ENCODE data around the gene ADAMTSL2.

ADAMTSL2 gene

DNA sequence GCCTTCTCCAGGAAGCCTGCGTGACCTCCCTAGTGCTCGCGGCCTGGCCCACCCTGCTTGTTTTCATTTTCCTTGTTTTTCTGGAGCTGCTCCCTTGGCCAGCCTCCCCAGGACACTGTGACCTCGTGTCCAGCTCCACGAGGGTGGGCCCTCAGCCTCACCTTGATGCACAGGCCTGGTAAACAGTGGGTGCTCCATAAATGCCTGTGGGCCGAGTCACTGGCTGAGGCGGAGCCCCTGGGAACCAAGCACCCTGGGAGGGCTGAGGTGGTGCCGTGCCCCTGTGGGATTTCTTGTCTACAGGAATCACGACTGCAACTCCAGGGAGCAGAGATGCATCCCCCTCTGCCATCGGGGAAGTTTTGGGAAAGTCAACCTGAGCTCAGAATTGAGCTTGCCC lies 57.5 kb downstream of the ADAMTSL2 start:
- DNase-seq: no peak

DNA sequence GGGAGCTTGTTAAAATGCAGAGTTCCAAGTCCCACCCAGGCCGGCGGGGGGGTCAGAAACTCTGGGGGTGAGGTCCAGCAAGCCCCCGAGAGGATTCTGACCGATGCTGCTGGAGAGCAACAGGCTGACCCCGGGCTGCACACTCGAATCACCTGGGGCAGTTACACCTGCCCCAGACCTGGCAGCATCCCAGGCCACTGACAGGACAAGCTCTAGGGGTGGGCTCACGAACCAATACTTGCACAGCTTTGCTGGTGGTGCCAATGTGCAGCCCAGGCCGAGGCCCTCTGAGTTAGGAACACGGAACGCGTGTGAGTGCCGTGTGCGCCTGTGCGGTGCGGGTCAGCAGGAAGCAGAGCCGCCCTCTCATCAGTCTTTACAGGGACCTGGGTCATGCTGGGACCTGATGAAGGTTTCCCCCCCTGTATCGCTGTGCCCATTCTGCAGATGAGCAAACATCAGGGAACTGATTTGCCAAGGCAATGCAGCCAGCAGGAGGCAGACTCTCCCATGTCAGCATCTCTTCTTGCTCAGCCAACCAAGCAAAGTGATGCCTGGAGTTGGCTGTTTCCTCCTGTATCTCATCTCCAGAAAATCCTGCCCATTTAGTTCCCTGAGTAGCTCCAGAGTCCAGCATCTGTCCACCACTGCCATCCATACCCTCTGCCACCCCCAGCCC lies 58.4 kb downstream of the ADAMTSL2 start:
- no peak for DNase-seq

DNA sequence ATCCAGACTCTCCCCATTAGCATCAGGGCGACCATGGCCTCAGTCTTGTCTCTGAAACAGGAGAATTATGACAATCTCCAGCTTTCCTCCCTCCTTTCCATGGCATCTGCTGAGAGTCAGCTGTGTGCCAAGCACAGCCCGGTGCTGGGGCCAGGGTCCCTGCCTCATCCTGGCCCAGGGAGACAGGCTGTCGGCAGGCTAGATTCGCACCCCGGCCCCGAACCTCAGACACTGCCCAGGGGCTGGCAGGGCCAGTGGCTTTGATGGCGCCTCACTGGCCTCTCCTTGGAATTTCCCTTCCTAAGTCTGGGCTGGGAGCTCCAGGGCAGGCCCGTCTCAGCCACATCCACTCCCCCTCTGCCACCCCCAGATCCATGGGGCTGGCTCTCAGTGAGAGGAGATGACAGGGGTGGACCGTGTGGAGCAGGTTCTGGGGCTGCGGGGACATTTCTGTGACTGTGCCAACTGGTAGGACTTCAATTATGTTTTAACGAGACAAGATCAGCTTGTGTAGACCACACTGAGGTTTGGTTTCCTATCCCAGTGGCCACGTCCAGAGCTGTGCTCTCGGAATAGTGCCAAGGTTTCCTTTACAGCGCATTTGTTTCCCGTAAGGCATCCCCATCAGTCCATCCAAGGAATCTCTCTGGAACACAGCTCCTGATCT lies 59.2 kb downstream of the ADAMTSL2 start:
- DNase-seq: no peak

DNA sequence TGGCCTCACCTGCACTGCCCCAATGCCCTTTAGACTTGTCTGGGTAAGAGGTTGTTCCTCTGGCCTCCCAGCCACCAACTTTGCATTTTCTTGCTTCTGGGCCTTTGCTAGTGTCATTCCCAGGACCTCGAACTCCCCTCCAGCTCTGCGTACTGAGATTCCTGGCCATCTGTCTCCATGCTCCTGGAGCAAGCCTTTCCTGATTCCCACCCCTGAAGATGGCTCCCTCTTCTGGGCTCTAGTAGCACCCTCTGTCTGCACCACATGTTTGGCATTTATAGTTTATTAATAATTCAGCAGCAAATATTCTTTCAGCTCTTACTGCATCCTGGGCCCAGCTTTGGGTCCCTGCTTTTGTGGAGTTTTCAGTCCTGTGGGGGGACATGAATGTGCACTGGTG lies 59.8 kb downstream of the ADAMTSL2 start:
- DNase-seq: no peak

DNA sequence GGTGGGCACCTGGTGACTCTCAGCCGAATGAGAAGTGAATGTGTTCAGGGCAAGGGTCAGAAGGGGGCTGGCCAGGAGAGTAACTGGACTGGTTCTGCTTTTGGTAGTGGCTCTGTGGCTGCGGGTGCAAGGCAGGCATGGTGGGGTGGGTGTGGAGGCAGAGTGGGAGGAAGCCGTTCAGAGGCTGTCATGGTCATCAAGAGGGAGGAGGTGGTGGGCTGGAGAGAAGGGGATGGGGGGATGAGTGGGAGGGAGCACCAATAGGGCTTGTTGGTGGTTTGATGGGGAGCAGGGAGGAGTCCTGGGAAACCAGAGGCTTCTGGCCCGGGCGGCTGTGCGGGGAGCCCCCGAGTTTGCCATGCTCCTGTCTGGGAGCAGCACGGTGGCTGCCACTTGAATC lies 61.4 kb downstream of the ADAMTSL2 start:
- no peak for DNase-seq

DNA sequence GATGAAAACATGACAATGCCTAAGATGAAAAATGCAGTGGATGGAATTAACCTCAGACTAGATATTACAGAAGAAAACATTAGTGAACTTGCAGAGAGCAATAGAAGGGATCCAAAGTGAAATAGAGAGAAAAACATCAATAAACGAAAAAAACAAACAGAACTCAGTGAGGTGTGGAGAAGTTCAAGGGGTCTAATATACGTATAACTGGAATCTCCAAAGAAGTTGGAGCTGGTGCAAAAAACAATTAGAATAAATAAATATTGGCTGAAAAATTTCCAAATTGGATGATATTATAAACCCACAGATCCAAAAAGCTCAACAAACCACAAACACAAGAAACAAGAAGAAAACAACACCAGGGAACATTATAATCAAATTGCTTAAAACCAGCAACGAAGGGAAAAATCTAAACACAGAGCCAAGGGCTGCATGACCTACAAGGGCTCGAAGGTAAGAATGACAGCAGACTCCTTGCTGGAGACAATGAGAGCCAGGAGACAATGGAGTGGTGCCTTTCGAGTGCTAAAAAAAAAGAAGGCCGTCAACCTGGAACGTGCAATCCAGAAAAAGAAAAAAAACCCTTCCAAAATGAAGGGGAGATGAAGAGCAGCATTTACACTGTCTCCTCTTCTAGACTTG lies 62.9 kb downstream of the ADAMTSL2 start:
- no peak for DNase-seq

DNA sequence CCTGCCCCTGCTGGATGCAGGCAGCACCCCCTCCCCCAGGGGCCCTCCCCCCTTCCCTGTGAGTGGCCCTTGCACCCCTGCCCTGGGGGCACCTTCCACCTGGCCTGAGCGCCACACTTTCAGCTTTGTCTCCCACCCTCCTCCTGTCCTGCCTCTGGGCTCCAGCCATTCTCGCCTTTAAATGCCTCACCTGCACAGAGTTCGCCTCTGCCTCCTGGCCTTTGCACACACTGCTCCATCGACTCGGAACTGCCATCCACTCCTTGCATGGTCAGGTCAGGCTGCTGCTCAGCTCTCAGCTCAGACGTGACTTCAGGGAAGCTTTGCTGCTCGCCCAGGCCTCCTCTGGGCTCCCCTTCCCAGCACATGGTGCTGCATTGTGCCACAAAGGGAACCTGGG lies 64.5 kb downstream of the ADAMTSL2 start:
- no peak for DNase-seq

DNA sequence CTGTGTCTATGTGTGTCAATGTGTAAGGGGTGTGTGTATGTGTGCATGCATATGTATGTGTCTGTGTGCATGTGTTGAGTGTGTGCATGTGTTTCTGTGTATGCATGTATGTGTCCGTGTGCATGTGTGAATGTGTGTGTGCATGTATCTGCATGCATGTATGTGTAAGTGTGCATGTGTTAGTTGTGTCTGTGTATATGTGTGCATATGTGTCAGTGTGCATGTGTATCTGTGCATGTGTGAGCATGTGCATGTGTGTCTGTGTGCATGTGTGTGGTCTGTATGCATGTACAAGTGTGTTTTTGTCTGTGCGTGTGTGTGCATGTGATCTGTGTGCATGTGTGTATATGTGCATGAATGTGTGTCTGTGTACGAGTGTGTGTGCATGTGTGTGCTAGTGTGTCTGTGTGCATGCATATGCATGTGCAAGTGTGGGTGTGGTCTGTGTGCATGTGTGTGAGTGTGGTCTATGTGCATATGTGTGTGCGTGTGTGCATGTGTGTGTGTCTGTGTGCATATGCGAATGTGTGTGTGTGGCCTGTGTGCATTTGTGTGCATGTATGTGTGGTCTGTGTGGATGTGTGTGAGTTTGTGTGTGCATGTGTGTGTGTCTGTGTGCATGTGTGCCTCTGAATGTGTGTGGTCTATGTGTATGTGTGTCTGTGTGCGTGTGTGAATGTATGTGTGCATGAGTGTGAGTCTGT lies 65.1 kb downstream of the ADAMTSL2 start:
- DNase-seq: no peak

DNA sequence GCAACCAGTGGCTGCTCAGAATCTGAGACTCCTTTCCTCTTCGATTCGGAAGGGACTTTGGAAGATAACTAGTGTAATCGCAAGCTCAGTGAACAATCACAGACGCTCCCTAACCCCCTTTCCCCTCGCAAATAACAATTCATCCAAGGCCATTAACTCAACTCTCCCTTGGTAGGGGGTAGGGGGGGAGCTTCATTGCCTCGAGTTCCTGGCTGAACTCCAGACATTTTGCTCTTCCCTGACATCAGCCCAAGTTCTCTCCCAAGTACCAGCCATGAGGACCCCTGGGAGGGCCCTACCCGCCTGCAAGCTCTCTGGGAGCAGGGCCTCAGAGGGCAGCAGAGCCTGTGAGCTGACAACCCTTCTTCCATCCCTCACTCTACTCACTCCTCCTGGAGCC lies 66.2 kb downstream of the ADAMTSL2 start:
- no peak for DNase-seq

DNA sequence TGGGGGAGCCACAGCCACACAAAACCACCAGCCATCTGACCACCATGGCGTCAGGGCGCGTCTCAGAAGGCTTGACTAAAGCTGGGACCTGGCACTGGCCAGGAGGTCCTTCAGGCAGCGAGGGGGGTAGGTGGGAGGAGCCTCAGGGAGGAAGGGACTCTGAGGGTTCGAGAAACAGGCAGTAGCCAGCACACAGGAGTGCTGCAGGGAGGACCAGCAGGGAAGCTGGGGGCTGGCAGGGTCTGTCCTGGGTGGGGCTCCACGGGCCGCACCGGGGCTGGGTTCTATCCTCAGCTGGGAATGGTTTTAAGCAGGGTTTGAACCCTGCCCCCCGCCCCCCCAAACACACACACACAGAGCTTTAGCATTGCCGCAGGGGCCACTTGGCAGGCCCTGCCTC lies 67.2 kb downstream of the ADAMTSL2 start:
- no peak for DNase-seq

DNA sequence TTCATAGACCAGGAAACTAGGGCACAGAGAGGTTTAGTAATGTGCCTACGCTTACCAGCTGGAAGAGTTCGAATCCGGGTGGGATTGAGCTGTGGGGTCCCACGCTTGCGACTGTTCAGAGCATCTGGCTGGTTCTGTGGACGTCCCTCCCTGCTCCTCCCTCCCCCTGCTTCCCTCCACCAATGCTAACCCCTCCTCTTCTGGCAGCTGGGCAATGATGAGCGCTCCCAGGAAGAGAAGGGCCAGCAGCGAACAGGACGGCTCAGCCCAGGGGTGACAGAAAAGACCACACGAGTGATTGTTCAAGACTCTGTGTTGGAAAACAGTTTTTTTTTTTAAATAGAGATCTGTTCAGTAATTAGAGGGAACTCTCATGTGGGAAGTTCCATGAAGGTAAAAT lies 67.8 kb downstream of the ADAMTSL2 start:
- DNase-seq: no peak

DNA sequence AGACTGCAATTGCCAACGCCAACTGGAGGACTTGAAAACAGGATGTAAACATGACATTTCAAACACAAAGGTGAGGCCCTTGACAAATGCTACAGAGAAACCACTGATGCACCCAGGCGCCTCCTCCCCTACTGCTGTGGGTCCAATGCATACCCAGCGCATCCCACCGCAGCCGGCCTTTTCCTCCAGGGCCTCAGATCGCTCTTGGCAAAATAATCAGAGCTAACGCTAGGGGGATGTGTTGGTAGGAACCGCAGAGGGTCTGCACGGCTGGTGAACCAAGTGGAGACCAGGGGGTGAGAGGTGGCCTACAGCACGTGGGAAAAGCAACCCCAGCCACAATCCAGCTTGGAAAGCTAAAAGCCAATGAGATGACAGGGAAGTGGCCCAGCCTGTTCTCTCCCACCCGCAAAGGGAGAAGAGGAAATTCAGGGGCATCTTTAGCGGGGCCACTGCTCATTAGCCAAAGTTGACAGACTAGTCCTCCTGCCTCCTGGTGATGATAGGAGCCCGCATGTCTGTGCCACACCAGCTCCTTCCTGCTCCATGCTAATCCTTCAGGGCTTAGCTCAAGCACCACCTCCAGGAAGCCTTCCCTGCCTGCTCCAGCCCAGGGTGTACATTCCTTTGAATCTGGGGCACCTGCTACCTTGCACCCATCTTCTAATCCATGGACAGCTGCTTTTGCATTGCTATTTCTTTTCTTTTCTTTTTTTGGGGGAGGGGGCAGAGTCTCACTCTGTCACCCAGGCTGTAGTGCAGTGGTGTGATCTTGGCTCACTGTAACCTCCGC lies 68.8 kb downstream of the ADAMTSL2 start:
- no peak for DNase-seq

DNA sequence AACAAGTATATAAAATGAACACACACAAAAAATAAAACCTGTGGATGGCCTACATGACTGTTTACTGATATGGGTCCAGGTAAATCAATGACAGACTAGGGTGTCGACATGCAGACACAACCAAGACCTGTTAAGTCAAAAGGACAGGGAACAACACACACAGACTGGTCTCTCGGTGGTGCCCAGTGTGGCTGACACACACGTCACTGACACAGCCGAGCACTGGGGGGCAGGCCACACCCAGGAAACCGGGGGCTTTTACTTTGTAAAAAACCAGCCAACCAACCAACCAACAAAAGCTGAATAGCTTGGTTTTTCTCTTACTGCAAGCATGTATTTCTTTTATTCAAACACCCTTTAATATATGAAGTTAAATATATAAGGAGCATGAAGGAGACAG lies 69.7 kb downstream of the ADAMTSL2 start:
- DNase-seq: no peak

DNA sequence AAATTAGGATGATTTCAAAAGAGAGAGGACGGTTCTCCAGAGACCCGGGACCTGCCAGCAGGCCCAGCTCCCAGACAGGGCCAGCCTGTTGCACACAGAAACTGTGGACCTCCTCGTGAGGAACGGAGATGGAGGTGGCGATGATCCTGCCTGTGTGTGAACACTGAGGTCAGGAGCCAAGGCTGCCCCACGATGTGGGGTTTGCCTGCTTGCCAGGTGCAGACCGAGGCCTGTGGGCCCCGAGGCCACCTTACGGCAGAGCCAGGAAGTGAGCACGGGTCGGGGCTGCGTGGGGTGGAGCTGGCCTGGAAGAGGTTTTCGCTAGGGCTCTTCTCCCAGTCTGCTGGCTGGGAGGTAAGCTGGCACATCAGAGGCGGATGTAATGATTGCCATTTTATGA lies 70.4 kb downstream of the ADAMTSL2 start:
- no peak for DNase-seq

DNA sequence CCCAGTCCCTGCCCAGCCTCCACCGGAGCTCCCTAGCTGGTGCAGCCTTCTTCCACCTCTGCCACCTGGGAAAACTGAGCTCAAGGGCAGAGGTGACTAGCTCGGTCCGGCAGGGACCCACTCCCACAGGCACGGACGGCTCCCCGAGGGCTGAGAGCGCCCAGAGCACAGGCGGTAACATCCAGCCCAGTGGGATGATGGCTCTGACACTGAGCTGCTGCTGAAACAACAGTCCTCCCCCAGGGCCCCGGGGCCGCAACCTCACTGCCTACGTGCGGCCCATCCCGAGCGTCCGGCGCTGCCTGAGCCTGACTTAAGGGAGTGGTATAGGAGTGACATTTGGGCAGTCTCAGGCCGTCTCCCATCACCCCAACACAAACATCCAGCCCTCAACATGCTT lies 70.9 kb downstream of the ADAMTSL2 start:
- no peak for DNase-seq

DNA sequence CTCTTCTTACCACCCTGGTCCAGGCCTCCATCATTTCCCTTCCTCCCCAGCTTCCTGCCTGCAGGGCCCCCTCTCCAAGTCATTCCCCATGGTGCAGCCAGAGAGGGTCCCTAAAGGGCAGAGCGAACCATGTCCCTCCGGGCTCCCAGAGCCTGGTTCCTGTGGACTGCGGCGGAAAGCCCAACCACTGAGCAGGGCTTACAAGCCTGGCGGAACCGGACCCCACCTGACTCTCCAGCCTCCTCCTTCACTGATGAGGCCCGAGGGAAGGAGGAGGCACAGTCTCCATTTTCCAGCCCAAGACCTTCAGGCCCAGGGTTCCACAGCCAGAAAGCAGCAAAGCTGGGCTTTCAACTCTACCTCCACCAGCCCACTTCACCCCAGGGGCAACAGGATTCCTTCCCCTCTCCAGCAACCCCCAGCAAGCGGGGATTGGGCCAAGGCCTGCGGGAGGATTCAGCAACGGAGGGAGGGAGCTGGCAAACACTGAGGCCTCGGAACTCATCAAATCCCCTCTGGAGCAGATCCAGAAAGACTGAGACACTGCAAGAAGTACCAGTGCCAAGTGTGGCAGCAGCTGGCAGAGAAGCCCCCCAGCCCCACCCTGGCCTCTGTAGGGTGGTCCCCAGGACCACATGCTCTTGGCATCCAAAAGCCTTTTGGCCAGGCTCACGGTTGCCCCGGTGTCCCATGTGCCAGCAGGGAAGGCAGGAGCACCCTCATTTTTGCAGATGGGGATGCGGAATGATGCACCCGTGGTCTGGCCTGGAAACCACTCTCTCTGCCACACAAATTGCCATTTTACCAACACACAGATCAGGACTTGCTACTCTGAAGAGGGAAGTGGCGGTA lies 71.6 kb downstream of the ADAMTSL2 start:
- DNase-seq: no peak

DNA sequence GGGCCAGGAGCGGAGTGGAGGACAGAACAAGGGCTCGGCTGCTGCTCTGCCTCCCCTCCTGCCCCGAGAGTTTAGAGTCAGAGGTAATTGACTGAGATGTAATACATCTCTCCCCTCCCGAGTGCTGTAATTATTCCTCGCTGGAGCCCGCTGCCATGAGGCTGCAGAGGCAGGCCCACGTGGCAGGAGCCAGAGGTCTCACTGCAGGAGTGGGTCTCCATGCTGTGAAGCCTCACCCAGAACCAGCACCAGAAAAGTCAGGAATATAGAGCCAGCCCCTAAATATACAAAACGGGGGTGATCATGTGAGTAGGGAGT lies 72.2 kb downstream of the ADAMTSL2 start:
- DNase-seq: no peak

DNA sequence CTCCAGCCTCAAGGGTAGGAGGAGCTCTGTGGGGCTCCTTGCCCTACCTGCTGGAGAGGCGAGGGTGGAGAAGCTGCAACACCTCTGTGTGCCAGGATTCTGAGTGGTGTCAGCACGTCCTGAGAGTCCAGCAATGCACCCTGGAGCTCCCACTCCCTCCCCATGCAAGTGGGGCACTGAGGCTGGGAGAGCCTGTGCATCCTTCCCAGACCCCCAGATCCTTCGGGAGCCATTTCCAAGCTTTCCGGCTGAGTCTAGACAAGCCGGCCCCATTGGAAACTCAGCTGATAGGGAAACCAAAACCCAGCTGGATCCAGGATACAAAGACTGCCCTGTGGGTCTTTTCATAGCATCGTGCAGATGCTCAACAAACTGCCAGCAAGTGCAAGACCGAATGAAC lies 72.9 kb downstream of the ADAMTSL2 start:
- no peak for DNase-seq

DNA sequence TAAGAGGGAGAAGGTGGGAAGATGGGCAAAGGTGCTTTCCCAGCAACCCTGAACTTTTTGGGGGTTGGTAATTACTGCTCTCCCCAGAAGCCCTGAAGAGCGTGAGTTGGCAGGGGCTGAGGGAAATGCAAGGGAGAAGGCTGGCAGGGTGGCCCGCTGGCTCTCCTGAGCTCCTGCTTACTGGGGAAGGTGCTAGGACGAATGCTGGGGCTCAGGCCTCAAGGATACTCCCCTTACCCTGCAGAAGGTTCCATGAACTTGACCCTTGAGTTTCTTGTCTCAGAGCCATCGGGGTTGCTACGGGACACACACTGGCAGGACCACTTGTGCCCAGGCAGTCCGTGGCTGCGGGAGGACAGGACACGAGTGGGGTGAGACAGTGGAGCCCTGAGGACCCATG lies 73.5 kb downstream of the ADAMTSL2 start:
- DNase-seq: no peak

DNA sequence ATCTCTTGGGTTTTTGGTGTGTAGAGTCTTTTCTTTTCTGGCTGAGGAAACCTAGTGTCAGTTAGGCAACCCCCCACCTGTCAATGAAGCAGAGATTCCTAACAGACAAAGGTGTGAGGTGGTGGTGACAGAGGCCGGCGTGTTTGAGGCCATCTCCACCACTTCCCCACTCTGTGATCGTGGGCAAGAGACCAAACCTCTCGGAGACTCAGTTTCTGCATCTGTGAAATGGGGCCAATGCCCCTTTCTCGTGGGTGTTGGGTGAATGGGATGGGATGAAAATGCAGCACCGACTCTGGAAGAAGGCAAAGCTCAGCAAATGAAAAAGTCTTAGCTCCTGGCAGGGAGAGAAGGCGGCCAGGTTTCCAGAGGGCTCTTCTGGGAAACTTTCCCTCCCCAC lies 73.9 kb downstream of the ADAMTSL2 start:
- no peak for DNase-seq

DNA sequence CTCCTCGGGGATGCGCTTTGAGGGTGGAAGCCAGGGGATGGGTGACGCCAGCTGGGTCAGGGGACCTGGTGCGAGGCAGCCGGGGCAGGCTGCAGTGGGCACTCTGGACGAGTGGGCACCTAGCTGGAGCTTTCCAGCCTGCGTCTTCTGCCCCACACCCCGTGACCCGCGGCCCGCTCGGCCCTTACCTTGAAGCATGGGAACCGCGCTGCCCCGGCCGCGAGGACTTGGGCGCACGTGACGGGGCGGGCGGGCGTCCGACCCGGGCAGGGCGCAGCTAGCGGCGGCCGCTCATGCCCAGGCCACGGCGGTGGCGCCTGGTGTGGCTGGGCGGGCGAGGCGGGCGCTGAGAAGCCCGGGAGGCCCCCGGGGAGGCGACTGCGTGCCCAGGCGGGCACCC lies 74.4 kb downstream of the ADAMTSL2 start:
- no peak for DNase-seq
